ENCODE measurements around the gene PEPD.
"Not testable (repeated sequence)": the region's sequence is repeated elsewhere in the genome, so short reads cannot be mapped to it uniquely, and the experiment has no call there.

Gene PEPD

GRCh38 chr19:33564836-33565338, 43.3 kb upstream of the PEPD start:
- no peaks in the 10 kb centered on the region for H3K9me3 ChIP-seq (ENCODE audit: low read length)
- no peaks in the 10 kb centered on the region; the same call in 1 of the 2 replicates for H3K27me3 ChIP-seq (ENCODE audit: insufficient read depth, low read length)
- H3K4me1 ChIP-seq (ENCODE audit: insufficient read depth, low read length, severe bottlenecking): no peaks in the 10 kb centered on the region
- no peak overlapping the region for H3K9ac ChIP-seq (ENCODE audit: low read length)
- no peaks in the 10 kb centered on the region for H4K20me1 ChIP-seq (ENCODE audit: insufficient read depth, low read length)
- no peak overlapping the region for H3K27ac ChIP-seq (ENCODE audit: low read depth, low read length, poor library complexity, severe bottlenecking)
- no peaks in the 10 kb centered on the region for H3K36me3 ChIP-seq (ENCODE audit: insufficient read depth, low read length)
- no peak overlapping the region for H2AFZ ChIP-seq (ENCODE audit: low read length)
- H3F3A ChIP-seq (ENCODE audit: insufficient read depth, low read length): no peaks in the 10 kb centered on the region
- TF ChIP-seq EZH2 (IDR thresholded peaks at IDR 0.05; ENCODE audit: borderline replicate concordance, low read length): no peak
- TF ChIP-seq CTCF (IDR thresholded peaks at IDR 0.05; ENCODE audit: low read length): no peak
- H3K4me2 ChIP-seq (ENCODE audit: low read length): no peak overlapping the region
- H3K9me2 ChIP-seq (ENCODE audit: low read depth, low read length): no peaks in the 10 kb centered on the region
- no peak overlapping the region for H3K4me3 ChIP-seq (ENCODE audit: low read depth, low read length, poor library complexity, severe bottlenecking)
- no peaks in the 10 kb centered on the region for H3K79me2 ChIP-seq (ENCODE audit: insufficient read depth, low read length)

GRCh38 chr19:33562636-33563035, 41.0 kb upstream of the PEPD start:
- Histone ChIP-seq H3K79me2 (ENCODE audit: insufficient read depth, low read length) (no peaks in the 10 kb centered on the region), H3K9ac (ENCODE audit: low read length) (no peak overlapping the region), H4K20me1 (ENCODE audit: insufficient read depth, low read length) (no peaks in the 10 kb centered on the region), H3K4me3 (ENCODE audit: low read depth, low read length, poor library complexity, severe bottlenecking) (no peak overlapping the region), H3K36me3 (ENCODE audit: insufficient read depth, low read length) (no peaks in the 10 kb centered on the region), H3K4me1 (ENCODE audit: insufficient read depth, low read length, severe bottlenecking) (no peaks in the 10 kb centered on the region), H3K27ac (ENCODE audit: low read depth, low read length, poor library complexity, severe bottlenecking) (no peak overlapping the region), H3K4me2 (ENCODE audit: low read length) (no peak overlapping the region), H3F3A (ENCODE audit: insufficient read depth, low read length) (no peaks in the 10 kb centered on the region), H3K9me3 (ENCODE audit: low read length) (no peaks in the 10 kb centered on the region), H2AFZ (ENCODE audit: low read length) (no peak overlapping the region), H3K9me2 (ENCODE audit: low read depth, low read length) (no peaks in the 10 kb centered on the region), H3K27me3 (ENCODE audit: insufficient read depth, low read length) (no peaks in the 10 kb centered on the region; the same call in 1 of the 2 replicates)
- no peak for TF ChIP-seq EZH2 (IDR thresholded peaks at IDR 0.05; ENCODE audit: borderline replicate concordance, low read length)
- TF ChIP-seq CTCF (IDR thresholded peaks at IDR 0.05; ENCODE audit: low read length): no peak

- not testable (repeated sequence) for H3F3A ChIP-seq (ENCODE audit: insufficient read depth, low read length); H3K9me2 ChIP-seq (ENCODE audit: low read depth, low read length); H3K4me2 ChIP-seq (ENCODE audit: low read length); H3K79me2 ChIP-seq (ENCODE audit: insufficient read depth, low read length); H3K4me3 ChIP-seq (ENCODE audit: low read depth, low read length, poor library complexity, severe bottlenecking); H3K27ac ChIP-seq (ENCODE audit: low read depth, low read length, poor library complexity, severe bottlenecking); H2AFZ ChIP-seq (ENCODE audit: low read length); H3K4me1 ChIP-seq (ENCODE audit: insufficient read depth, low read length, severe bottlenecking); H3K9ac ChIP-seq (ENCODE audit: low read length); H3K27me3 ChIP-seq (ENCODE audit: insufficient read depth, low read length); H3K36me3 ChIP-seq (ENCODE audit: insufficient read depth, low read length); H3K9me3 ChIP-seq (ENCODE audit: low read length); H4K20me1 ChIP-seq (ENCODE audit: insufficient read depth, low read length)
Measured at GRCh38 chr19:33561666-33562065, 40.1 kb upstream of the PEPD start.

GRCh38 chr19:33561261-33561660, 39.7 kb upstream of the PEPD start:
- Histone ChIP-seq H3K79me2 (ENCODE audit: insufficient read depth, low read length) (no peaks in the 10 kb centered on the region), H3F3A (ENCODE audit: insufficient read depth, low read length) (no peaks in the 10 kb centered on the region), H3K9me3 (ENCODE audit: low read length) (no peaks in the 10 kb centered on the region), H3K9me2 (ENCODE audit: low read depth, low read length) (no peaks in the 10 kb centered on the region), H3K27me3 (ENCODE audit: insufficient read depth, low read length) (no peaks in the 10 kb centered on the region; the same call in 1 of the 2 replicates), H2AFZ (ENCODE audit: low read length) (no peak overlapping the region), H3K27ac (ENCODE audit: low read depth, low read length, poor library complexity, severe bottlenecking) (no peak overlapping the region), H3K36me3 (ENCODE audit: insufficient read depth, low read length) (no peaks in the 10 kb centered on the region), H3K4me3 (ENCODE audit: low read depth, low read length, poor library complexity, severe bottlenecking) (no peak overlapping the region), H4K20me1 (ENCODE audit: insufficient read depth, low read length) (no peaks in the 10 kb centered on the region), H3K4me2 (ENCODE audit: low read length) (no peak overlapping the region), H3K9ac (ENCODE audit: low read length) (no peak overlapping the region), H3K4me1 (ENCODE audit: insufficient read depth, low read length, severe bottlenecking) (no peaks in the 10 kb centered on the region)
- no peak for TF ChIP-seq EZH2 (IDR thresholded peaks at IDR 0.05; ENCODE audit: borderline replicate concordance, low read length)
- TF ChIP-seq CTCF (IDR thresholded peaks at IDR 0.05; ENCODE audit: low read length): no peak

All from OCI-LY1 (cell line).